Transverse colon (tissue), 4 donors: ENCODE results near the gene ABTB2.

ENCODE experiments used
- CTCF ChIP-seq, 5 experiments: fragments of 200-600 bp in 3 of 5; fragments of 450-650 bp in 2 of 5; sonication (generic) in 3 of 5; IDR thresholded peaks; 1 replicate in 2 of 5; 2 replicates in 3 of 5; pipeline ENCODE4 v1.5.1; 2016 to 2017; ENCODE audit warnings: antibody characterized with exemption in 5 of 5, inconsistent platforms in 3 of 5, mild to moderate bottlenecking in 2 of 5, moderate library complexity in 1 of 5
- POLR2AphosphoS5 ChIP-seq, 3 donors: sonication (generic); formaldehyde crosslinking; IDR thresholded peaks; one replicate each; pipeline ENCODE4 v1.6.1; 2016; ENCODE audit warnings: antibody characterized with exemption in 3 of 3

DNA sequence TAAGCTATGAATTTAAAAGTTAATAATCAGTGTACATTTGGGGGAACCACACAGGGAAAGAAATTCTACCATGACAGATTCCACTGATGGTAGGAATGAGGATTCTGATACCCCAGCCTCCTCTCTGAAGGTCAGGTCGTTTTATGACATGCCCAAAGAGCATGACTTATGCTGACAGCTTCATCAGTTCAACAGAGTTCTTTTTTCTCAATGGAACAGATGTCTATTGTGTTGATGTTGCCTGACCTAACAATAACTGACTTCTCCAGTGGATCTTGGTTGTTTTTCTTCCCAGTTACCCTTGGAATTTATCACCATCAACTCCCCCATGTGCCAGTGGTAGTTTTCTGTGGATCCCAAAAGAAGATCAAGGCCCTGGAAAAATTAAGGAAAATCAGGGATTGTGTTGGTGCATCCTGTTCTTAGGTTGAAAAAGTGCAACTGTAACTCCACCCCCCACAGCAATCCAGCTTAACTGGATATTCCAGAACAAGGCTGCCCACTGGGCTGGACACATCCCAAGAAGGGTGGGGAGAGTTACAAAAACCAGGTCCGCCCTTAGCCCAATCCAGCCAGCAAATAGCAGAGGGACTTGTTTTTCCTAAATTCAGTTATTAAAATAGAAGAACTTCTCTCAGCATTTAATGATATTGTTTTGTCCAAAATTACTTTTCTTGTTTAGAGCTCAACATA, 49.5 kb upstream of the ABTB2 start:
- TF ChIP-seq POLR2AphosphoS5 (IDR thresholded peaks at IDR 0.05) (no peak), CTCF (IDR thresholded peaks at IDR 0.05) (no peak)
